Measurements from ENCODE around the gene RPN1.

DNA sequence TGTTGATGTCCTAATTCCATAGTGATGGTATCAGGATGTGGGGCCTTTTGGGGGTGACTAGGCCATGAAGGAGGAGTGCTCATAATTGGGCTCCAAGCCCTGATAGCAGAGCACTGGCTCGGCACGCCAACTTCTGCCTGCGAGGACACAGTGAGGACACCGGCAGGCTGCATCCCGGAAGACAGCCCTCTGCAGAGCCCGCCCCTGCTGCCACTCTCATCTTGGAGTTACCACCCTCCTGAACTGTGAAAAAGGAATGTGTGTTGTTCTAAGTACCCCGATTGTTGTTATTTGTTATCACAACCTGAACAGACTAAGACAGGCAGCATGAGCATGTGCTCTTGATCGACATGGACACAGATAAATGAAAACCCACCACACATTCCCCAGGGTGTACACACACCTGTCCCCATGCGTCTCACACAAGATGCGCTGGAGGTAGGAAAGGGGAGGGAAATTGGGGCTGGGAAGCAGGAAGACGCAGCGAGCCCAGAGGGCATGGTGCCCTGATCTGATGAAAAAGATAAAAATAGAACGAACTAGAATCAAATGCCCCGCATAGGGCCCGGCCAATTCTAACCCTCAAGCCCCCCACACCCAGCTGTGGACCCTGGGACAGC, 40.1 kb downstream of the RPN1 start:
- TF ChIP-seq, protein P1, sequence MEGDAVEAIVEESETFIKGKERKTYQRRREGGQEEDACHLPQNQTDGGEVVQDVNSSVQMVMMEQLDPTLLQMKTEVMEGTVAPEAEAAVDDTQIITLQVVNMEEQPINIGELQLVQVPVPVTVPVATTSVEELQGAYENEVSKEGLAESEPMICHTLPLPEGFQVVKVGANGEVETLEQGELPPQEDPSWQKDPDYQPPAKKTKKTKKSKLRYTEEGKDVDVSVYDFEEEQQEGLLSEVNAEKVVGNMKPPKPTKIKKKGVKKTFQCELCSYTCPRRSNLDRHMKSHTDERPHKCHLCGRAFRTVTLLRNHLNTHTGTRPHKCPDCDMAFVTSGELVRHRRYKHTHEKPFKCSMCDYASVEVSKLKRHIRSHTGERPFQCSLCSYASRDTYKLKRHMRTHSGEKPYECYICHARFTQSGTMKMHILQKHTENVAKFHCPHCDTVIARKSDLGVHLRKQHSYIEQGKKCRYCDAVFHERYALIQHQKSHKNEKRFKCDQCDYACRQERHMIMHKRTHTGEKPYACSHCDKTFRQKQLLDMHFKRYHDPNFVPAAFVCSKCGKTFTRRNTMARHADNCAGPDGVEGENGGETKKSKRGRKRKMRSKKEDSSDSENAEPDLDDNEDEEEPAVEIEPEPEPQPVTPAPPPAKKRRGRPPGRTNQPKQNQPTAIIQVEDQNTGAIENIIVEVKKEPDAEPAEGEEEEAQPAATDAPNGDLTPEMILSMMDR (conservative IDR thresholded peaks at IDR 0.05): no peak
- no peak for TF ChIP-seq EZH2 (IDR thresholded peaks at IDR 0.05; ENCODE audit: low read depth)
